Measurements from ENCODE around the gene AEBP1.
A peak's percentile ranks its signal among the peaks of the same experiment; 100 is the strongest.

Gene AEBP1

DNA sequence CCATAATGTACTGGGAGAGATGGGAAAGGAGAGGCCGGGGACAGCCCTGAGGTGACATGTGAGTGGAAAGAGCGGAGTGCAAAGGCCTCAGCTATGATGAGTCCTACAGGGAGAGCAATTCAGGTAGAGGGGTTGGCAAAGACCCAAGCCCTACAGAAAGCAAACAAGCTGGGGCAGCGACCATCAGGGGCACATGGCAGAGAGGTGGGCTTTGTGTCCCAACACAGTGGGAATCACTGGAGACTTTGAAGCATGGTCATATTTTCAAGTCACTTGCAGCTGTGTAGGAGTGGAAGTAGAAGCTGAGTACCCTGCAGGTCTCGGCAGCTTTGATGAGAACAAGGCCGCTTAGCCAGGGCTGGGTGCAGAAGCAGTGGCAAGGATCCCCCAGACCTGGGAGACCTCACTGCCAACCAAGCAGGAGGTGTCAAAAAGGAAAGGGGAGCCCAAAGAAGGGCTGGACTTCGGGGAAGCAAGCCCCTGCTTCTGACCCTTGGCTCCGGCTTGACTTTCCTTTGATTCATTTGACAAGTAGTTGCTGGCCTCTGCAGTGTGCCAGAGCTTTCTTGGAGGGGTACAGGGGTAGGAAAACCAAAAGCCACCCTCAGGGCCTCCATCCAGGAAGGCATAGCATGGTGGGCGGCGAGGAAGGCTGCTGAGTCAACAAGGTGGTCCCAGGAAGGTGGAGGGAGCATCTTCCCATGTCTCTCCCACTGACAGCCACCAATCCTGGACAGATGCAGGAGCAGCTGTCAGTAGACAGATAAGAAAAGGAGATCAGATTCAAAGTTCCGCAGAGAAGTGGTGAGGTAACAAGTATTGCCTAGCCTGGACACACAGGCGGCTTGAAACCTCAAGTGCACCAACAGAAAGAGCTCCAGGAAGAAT, 36.8 kb upstream of the AEBP1 start:
- DNase-seq: no peak

DNA sequence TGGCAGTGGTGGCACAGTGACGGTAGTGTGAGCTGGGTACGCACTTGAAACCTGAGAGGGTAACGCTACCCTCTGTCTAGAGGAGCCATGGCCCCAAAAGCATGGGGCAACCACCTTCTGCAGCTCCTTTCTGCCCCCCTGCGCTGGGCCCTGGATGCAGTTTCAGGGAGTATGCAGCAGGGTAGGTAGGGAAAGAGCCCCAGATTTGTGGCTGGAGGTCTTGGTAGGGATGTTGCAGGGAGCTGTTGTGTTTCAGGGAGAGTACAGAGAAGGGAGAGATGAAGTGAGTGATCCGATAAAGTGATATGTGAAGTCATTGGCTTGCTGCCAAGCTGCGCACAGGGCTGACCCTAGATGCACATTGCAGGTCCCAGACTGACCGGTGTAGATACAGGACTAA, 36.1 kb upstream of the AEBP1 start:
- DNase-seq: no peak

GRCh38 chr7:44071726-44072363, 32.3 kb upstream of the AEBP1 start:
- no peak for DNase-seq

DNA sequence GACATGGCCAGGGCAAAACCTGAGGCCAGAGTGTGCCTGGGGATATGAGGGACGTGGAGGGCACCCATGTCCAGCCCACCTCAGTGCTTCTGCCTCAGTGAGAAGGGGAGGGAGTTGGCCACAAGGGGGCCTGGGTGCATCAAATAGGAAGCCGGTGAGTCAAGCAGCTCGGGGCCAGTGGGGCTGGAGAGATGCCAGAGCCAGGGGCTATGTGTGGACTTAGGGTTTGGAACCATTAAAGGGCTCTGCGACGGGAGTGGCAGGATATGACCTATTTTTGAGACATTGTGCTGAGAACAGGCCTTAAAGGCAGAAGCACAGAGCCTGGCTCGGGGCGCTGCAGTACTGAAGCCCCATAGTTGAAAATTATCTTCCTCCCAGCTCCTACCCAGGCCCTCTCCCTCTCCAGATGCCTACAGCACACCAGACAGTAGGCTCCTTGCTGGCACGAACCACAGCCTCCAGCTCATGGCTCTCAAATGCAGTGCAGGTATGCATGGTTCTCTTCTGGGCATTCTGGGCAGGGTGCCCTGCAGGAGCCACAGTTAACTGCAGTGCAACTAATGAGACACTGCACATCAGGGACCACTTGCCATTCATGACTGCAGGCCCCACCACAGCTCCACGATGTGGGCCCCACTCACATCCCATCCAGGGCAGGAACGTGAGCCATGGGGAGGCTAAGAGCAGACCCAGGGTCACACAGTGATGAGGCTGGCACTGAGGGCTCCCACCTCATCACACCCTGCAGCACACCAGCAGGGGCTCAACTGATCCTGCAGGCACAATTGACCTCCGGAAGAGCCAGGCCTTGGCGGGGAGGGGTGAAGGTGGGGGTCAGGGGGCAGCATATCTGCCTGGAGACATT, 31.5 kb upstream of the AEBP1 start:
- DNase-seq: peak; percentile 42 to 58

GRCh38 chr7:44073664-44074348, 30.3 kb upstream of the AEBP1 start:
- DNase-seq: peak; percentile 55 to 87

DNA sequence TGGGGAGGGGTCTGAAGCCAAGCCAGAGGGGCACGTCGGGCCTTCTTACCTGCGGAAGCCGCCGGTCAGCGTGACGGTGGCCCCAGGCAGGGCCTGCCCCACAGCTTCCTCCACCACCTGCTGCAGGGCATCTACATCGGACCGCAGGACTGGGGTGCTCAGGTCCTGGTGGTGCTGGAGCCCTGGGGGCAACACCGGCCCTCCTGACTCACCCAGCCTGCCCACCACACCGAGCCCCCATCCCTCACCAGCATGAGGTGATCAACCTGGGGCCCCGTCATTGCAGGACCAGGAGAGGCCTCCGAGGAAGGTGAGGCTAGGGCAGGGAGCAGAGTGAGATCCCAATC, 29.8 kb upstream of the AEBP1 start:
- no peak for DNase-seq

DNA sequence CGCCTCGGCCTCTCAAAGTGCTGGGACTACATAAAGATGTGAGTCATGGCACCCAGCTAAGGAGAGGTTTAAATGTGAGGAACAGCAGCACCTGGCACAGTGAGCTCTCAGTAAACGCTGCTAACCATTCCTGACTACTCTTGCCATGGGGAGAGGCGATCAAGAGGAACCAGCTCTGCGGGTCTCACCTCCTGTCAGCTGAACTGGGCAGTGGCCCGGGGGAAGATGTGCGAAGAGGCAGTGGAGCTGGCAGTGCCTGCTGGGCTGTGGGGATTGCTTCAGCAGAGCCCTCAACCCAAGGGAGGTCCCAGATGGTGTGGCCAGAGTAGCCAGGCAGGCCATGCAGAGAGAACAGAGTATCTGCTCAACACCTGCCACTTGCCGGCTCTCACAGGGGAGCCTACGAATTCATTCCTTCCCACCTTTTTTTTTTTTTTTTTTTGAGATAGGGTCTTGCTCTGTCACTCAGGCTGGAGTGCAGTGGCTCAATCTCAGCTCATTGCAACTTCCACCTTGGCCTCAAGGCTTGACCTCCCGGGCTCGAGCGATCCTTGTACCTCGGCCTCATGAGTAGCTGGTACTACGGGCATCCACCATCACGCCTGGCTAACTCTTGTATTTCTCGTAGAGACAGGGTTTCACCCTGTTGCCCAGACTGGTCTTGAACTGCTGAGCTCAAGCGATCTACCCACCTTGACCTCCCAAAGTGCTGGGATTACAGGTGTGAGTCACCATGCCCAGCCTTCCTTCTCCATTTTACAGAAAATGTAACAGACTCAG, 28.7 kb upstream of the AEBP1 start:
- no peak for DNase-seq

DNA sequence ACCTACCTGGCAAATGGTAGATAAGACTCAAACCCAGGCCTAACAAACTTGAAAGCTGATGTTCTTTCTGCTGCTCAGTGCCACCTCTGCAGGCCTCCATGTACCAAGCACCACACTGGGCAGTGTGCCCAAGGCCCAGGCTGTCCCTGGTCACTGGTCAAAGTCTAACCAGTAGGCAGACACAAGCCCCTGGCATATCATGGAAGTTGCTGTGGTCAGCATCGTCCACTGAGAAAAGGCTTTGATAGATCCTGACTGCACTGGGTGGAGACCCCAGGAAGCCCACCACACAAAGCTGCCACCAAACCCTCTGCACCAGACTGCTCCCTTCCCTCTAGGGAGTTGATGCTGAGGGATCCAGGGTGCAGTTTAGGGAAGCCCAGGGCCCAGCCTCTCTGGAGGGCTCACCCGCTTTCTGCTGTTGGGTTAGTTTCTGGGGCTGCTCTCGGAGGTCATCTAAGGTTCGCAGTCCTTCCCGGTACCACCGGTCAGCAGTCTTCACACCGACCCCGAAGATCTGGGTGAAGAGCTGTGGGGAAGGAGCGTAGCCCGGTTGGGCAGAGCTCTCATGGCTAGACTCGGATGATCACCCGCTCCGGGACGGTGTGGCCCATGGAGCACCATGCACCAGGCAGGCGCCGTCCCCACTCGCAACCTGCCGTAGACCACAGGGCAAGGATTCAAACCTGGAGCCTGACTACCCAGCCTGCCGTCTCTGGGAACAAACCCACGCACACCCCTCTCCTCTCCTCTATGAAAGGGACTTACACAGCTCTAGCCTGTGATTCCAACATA, 27.8 kb upstream of the AEBP1 start:
- DNase-seq: no peak

DNA sequence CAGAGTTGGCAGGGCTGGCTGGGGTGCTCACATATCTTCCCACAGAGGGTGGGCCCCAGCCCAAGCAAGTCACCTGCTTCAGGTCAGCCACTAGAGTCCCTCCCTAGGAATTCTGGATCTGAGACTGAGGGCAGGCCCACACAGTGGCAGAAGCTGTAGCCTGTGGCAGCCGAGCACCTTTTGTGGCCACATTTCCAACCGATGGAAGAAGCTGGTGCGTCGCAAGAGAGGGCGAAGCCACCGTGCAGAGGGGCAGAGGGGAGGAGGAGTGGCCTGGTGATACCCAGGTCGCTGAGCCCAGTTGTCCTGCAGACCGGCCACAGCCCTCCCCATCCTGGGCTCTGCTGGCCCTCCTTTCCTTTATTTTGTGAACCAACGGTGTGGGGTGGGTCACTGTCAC, 27.1 kb upstream of the AEBP1 start:
- DNase-seq: no peak

GRCh38 chr7:44077681-44078091, 26.5 kb upstream of the AEBP1 start:
- no peak for DNase-seq

- no peak for DNase-seq
Measured at GRCh38 chr7:44078521-44078920, 25.6 kb upstream of the AEBP1 start.

GRCh38 chr7:44079331-44080021, 24.7 kb upstream of the AEBP1 start:
- no peak for DNase-seq

DNA sequence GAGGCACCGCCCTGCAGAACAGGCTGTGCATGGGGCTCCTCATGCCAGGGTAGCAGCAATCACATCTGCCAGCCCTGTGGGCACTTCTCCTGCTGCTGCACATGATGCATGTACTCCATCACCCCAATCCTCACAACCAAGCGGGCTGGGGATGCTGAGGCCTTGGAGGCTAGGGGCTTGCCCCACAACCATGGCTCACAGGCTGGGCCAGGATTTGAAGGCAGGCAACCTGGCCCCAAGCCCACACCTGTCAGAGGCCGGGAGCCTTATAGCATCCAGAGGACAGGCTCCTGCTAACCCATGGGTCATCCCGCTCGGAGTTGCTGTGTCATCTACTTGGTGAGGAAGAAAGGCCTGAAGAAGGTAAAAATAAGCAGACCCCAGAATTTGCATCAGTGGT, 24.0 kb upstream of the AEBP1 start:
- DNase-seq: no peak

- no peak for DNase-seq
Measured at GRCh38 chr7:44080686-44081265, 23.4 kb upstream of the AEBP1 start.

- peak; percentile 44 to 50 for DNase-seq
Measured at GRCh38 chr7:44081266-44081748, 22.8 kb upstream of the AEBP1 start.

DNA sequence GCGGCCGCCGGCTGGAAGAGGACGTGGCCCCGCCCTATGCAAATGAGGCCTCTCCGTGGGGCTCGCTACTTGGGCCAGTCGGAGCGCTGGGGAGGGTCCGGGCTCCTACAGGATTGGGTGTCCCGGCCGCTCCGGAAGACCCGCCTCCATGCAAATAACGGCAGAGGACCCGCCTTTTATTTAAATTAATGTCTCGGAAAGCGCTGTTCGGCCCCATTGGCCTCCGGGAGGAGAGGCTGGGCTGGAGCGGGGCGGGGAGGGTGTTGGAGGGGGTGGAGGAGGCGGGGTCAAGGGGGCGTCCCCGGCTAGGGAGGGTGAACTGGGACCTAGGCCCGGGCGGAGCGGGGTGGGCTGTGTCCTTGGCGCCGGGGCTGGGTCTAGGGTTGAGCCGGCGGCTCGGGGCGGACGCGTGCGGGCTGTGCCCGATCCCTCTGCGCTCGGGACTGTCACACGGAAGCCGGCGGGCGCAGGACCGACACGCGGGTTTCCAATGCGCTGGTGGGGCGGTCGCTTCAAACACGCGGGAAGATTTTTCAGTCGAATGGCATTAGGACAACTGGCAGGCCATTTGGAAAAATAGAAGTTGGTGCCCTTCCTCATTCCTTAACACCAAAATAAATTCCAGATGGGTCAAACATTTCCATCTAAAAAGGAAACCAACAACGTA, 21.5 kb upstream of the AEBP1 start:
- peak; percentile 99 to 100 for DNase-seq

- DNase-seq: no peak
Measured at GRCh38 chr7:44083796-44084195, 20.3 kb upstream of the AEBP1 start.

DNA sequence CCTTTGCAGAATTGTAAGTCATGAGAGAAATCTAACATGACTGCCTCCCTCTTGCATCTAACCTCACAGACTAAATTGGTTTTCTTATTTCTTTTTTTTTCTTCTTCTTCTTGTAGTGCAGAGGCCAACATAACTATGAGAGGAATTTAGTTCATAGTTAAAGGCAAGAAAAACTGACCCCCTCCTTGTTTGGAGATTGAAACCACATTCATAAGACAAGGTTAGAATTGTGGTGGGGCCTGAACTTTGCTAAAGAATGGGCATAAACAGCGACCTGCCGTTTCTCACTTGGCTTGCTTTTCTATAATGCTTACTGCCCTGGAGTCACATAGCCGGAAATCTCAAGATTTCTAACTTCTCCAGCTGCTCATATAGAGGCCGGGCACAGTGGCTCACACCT, 19.4 kb upstream of the AEBP1 start:
- no peak for DNase-seq

- no peak for DNase-seq
Measured at GRCh38 chr7:44085546-44085945, 18.6 kb upstream of the AEBP1 start.

- no peak for DNase-seq
Measured at GRCh38 chr7:44086627-44087026, 17.5 kb upstream of the AEBP1 start.

Measured in CD4-positive, alpha-beta T cell treated with Interleukin-4 for 1 hour (primary cell).